Keratinocyte (primary cell): Measurements from ENCODE around the gene RILPL2. TPM values are rescaled to one million over a fixed set of nuclear protein-coding genes. Genes with fewer than 3 reads are reported as not detected.
"Not testable (repeated sequence)": the region's sequence is repeated elsewhere in the genome, so short reads cannot be mapped to it uniquely, and the experiment has no call there.

ENCODE experiments used
- DNase-seq: peaks from one replicate; pipeline ENCODE4 v3.0.0-alpha.2; 2011; ENCODE audit warnings: low read depth, missing footprints, low spot score
- FAIRE-seq: peaks from 2 replicates; lab custom pipeline; 2011; peaks lifted over from hg19 to GRCh38; lab: Jason Lieb, UNC
- H2AFZ ChIP-seq: 2 replicates; pipeline ENCODE4 v1.6.0; 2012; ENCODE audit warnings: low read length, control low read depth, inconsistent platforms; ENCODE audit not compliant: control insufficient read depth
- H3K27ac ChIP-seq: 2 replicates; pipeline ENCODE4 v1.5.1; 2011; ENCODE audit warnings: low read length; ENCODE audit not compliant: control insufficient read depth, insufficient read depth
- H3K27me3 ChIP-seq: 3 replicates; pipeline ENCODE4 v1.6.0; 2011; ENCODE audit warnings: low read length; ENCODE audit not compliant: control insufficient read depth, insufficient read depth; ENCODE audit errors: extremely low read depth
- H3K36me3 ChIP-seq, 2 experiments: 2 replicates in 1 of 2; 3 replicates in 1 of 2; pipeline ENCODE4 v1.5.1; 2011; ENCODE audit warnings: low read length in 2 of 2, mild to moderate bottlenecking in 1 of 2; ENCODE audit not compliant: control insufficient read depth in 2 of 2, insufficient read depth in 2 of 2; ENCODE audit errors: extremely low read depth in 1 of 2
- H3K4me1 ChIP-seq: 3 replicates; pipeline ENCODE4 v1.5.1; 2011; ENCODE audit warnings: low read length; ENCODE audit not compliant: control insufficient read depth, insufficient read depth; ENCODE audit errors: extremely low read depth
- H3K4me2 ChIP-seq: 3 replicates; pipeline ENCODE4 v1.6.0; 2011; ENCODE audit warnings: low read depth, low read length; ENCODE audit not compliant: control insufficient read depth, insufficient read depth; ENCODE audit errors: extremely low read depth
- H3K4me3 ChIP-seq, 3 experiments: fragments of 200-600 bp in 1 of 3; sonication (generic) in 1 of 3; 2 replicates in 2 of 3; 3 replicates in 1 of 3; pipeline ENCODE4 v1.5.1; 2011 to 2016; ENCODE audit warnings: low read length in 3 of 3, mild to moderate bottlenecking in 3 of 3, control low read depth in 2 of 3, inconsistent platforms in 1 of 3, low read depth in 1 of 3, mixed read lengths in 1 of 3, mixed run types in 1 of 3, moderate library complexity in 1 of 3; ENCODE audit not compliant: control insufficient read depth in 2 of 3, insufficient read depth in 2 of 3; ENCODE audit errors: extremely low read depth in 1 of 3
- H3K79me2 ChIP-seq: 2 replicates; pipeline ENCODE4 v1.6.0; 2012; ENCODE audit warnings: low read length; ENCODE audit not compliant: control insufficient read depth, insufficient read depth
- H3K9ac ChIP-seq: 3 replicates; pipeline ENCODE4 v1.6.0; 2011; ENCODE audit warnings: low read length; ENCODE audit not compliant: control insufficient read depth, insufficient read depth; ENCODE audit errors: extremely low read depth
- H3K9me1 ChIP-seq: 3 replicates; pipeline ENCODE4 v1.6.0; 2011; ENCODE audit warnings: low read length; ENCODE audit not compliant: control insufficient read depth, insufficient read depth; ENCODE audit errors: extremely low read depth
- H3K9me3 ChIP-seq: 2 replicates; pipeline ENCODE4 v1.5.1; 2012; ENCODE audit warnings: low read depth, low read length; ENCODE audit not compliant: control insufficient read depth
- H4K20me1 ChIP-seq: 3 replicates; pipeline ENCODE4 v1.6.0; 2011; ENCODE audit warnings: low read length; ENCODE audit not compliant: control insufficient read depth, insufficient read depth; ENCODE audit errors: extremely low read depth
- CTCF ChIP-seq, 3 experiments: IDR thresholded peaks in 1 of 3; conservative IDR thresholded peaks in 1 of 3; optimal IDR thresholded peaks in 1 of 3; 2 replicates in 2 of 3; 3 replicates in 1 of 3; pipeline versions ENCODE3 to v1.5.1; 2011; ENCODE audit warnings: low read length in 3 of 3, mild to moderate bottlenecking in 3 of 3, moderate library complexity in 2 of 3, control low read depth in 1 of 3, inconsistent platforms in 1 of 3; ENCODE audit not compliant: insufficient read depth in 2 of 3; ENCODE audit errors: extremely low read depth in 1 of 3
- EZH2 ChIP-seq: IDR thresholded peaks from one replicate; pipeline ENCODE4 v1.6.1; 2012; ENCODE audit warnings: inconsistent platforms, mild to moderate bottlenecking, low read length, moderate library complexity
- dilution Hi-C: fragments of 300-500 bp; cut with MboI; formaldehyde crosslinking; loops from one replicate; pipeline ENCODE4 v1.7.0; 2020; ENCODE audit warnings: low sequenced_read_pairs; ENCODE audit not compliant: extremely low pct_ligation_motif_present
- polyA plus RNA-seq, 5 experiments: library from polyadenylated mRNA; depleted of rRNA in 3 of 5; stranded (reverse) in 3 of 5; stranded (forward) in 1 of 5; unstranded in 1 of 5; fragments of >200 nt; gene quantifications; 1 replicate in 1 of 5; 2 replicates in 3 of 5; 3 replicates in 1 of 5; pipeline versions ENCODE4 v1.2.1 to v1.2.3, GENCODE V29; 2011 to 2012; ENCODE audit warnings: missing spikeins in 2 of 5, low read depth in 1 of 5, low replicate concordance in 1 of 5

RILPL2 gene
- polyA plus RNA-seq, 1 donor (not counting 4 experiments of a cell fraction or from before 2014, with no cell fraction given), result 3.6 TPM

GRCh38 chr12:123429101-123429500 is 7.4 kb downstream of the RILPL2 start:
- H3K4me3 ChIP-seq, H3K9me3 ChIP-seq, FAIRE-seq, DNase-seq, H3K79me2 ChIP-seq, H3K27me3 ChIP-seq, H3K4me2 ChIP-seq, dilution Hi-C loops, H3K9ac ChIP-seq, H3K9me1 ChIP-seq, H3K27ac ChIP-seq, H2AFZ ChIP-seq, H3K36me3 ChIP-seq, H4K20me1 ChIP-seq: not testable (repeated sequence)
- peaks cover 13% of the 10 kb centered on the region for H3K4me1 ChIP-seq

GRCh38 chr12:123428591-123428990 is 7.9 kb downstream of the RILPL2 start:
- H3K4me3 ChIP-seq, result no peak overlapping the region
- H3K27me3 ChIP-seq, result no peaks in the 10 kb centered on the region
- H3K9ac ChIP-seq, result no peak overlapping the region
- TF ChIP-seq EZH2, result no peak
- no peak for TF ChIP-seq CTCF (optimal IDR thresholded peaks at IDR 0.05 in 1 of 3, IDR thresholded peaks at IDR 0.05 in 1 of 3, conservative IDR thresholded peaks at IDR 0.05 in 1 of 3; ENCODE audit: extremely low read depth in 1 of 3, insufficient read depth in 2 of 3, low read length in 3 of 3)
- H3K9me1 ChIP-seq, result no peaks in the 10 kb centered on the region
- peaks cover 9% of the 10 kb centered on the region for H3K4me1 ChIP-seq
- H4K20me1 ChIP-seq, result no peaks in the 10 kb centered on the region
- H3K27ac ChIP-seq, result no peak overlapping the region
- DNase-seq, result no peak
- no peaks in the 10 kb centered on the region for H3K9me3 ChIP-seq
- dilution Hi-C loops, result no loop called here
- peaks cover 5% of the 10 kb centered on the region for H3K79me2 ChIP-seq
- H2AFZ ChIP-seq, result no peak overlapping the region
- peaks cover 3% of the 10 kb centered on the region in 2 experiments for H3K36me3 ChIP-seq
- no peak for FAIRE-seq
- no peak overlapping the region for H3K4me2 ChIP-seq
